GM13977 (cell line): ENCODE measurements around the gene PDE4D.

Source experiments
- DNase-seq: peaks from one replicate; pipeline ENCODE4 v3.0.0; 2012; ENCODE audit warnings: low spot score
- in situ Hi-C: fragments of 300-500 bp; cut with MboI; formaldehyde crosslinking; loops from one replicate; pipeline ENCODE4 v1.12.0; 2022; ENCODE audit warnings: low sequenced_read_pairs, low pct_unique_long_range_greater_than_20kb, mixed read lengths, inconsistent platforms; ENCODE audit not compliant: unreplicated experiment
- TF ChIP-seq, protein P1 (sequence below): IDR thresholded peaks from 2 replicates; pipeline ENCODE4 v1.5.1; 2012; ENCODE audit warnings: mild to moderate bottlenecking, control low read depth; ENCODE audit not compliant: insufficient read depth; ENCODE audit errors: extremely low read depth, missing control alignments

PDE4D gene

DNA sequence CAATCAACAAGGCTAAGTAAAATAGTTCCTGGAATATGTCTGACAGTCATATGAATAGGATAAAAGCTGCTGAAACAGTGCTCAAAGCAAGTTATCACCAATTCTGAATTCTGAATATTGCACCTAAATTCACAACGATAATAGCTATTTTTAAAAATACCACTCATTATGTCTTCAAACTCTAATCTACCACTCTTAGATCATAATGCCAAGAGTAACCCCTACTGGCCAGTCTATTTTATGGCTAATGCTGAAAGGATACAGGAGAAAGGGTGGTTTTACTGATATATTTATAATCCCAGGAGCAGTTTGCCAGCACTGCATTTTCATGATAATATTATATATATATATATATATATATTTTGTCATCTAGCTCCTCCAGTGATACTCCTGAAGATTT is 232.8 kb downstream of the PDE4D start:
- in situ Hi-C loops, result loop anchor here (25.0 kb wide), 1 partner anchor 148 kb away; no protein-coding TSS in a partner anchor
- DNase-seq, result peak; percentile 26
- TF ChIP-seq, protein P1, sequence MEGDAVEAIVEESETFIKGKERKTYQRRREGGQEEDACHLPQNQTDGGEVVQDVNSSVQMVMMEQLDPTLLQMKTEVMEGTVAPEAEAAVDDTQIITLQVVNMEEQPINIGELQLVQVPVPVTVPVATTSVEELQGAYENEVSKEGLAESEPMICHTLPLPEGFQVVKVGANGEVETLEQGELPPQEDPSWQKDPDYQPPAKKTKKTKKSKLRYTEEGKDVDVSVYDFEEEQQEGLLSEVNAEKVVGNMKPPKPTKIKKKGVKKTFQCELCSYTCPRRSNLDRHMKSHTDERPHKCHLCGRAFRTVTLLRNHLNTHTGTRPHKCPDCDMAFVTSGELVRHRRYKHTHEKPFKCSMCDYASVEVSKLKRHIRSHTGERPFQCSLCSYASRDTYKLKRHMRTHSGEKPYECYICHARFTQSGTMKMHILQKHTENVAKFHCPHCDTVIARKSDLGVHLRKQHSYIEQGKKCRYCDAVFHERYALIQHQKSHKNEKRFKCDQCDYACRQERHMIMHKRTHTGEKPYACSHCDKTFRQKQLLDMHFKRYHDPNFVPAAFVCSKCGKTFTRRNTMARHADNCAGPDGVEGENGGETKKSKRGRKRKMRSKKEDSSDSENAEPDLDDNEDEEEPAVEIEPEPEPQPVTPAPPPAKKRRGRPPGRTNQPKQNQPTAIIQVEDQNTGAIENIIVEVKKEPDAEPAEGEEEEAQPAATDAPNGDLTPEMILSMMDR, result peak; percentile 46

DNA sequence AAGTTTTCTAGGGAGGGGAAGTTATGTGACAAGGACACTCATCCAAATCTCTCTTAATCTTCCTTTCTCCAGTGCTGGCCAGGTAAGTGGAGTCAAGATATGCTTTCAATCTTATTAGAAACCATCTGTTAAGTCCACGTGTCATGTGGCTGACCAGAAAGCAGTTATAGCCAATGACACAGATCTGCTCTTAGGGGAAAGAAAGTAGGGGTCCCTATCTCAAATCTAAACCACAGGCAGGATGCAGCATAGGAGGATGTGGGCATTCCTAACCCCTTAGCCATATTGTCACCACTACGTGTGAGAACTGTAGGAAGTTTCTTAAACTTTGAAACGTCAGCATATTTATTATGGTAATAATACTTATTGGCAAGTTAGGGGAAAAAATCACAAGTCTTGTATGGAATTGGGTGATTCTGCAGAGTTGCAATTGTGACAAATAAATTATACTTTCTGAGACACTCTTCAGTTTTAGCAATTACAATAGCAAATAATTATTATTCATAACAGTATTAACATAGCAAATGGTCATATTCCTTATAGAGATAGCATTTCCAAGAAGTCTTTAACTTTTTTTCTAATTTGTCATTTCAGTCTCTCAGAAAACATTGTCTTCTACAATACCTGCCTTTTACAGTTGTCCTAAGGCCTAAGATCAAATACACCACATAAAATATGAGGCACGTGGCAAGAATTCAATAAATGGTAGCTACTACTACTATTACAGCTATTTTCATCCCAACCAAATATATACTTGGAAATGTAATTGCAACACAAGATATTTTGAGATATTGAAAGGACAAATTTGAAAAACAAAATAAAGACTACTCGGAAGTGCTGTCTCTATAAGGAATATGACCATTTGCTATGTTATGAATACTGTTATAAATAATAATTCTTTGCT is 236.9 kb downstream of the PDE4D start:
- TF ChIP-seq, protein P1, result no peak

DNA sequence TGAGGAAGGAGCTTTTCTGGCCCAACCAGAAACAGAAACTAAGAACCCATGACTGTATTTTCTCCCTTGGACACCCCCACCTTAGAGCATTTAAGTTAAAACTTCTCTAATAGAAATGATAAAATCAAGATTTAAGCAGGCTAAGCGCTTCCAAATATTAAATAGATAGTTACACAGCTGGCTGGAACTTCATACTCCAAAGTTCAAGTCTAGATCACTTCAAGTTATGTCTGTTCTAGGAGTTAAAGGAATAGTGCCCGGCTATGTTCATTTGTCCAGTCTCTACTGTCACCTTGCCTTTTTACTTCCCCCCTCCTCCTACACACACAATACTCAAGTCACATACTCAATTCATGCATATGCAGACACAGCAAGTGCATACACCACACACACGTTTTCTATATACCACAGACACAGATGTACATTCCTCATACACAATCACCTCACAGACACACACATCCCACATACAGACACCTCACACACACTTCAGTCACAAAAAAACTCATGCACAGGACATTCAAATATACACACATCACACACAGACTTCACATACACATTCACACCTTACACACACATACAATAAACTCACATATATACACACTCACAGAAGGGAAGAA is 237.7 kb downstream of the PDE4D start:
- no peak for DNase-seq
- TF ChIP-seq, protein P1, result no peak
- in situ Hi-C loops, result loop anchor here (25.0 kb wide), 1 partner anchor 144 kb away; no protein-coding TSS in a partner anchor

More for the DNA sequence above, 236.9 kb downstream of the PDE4D start:
- no peak for DNase-seq
- in situ Hi-C loops, result loop anchor here (25.0 kb wide), 1 partner anchor 144 kb away; no protein-coding TSS in a partner anchor

DNA sequence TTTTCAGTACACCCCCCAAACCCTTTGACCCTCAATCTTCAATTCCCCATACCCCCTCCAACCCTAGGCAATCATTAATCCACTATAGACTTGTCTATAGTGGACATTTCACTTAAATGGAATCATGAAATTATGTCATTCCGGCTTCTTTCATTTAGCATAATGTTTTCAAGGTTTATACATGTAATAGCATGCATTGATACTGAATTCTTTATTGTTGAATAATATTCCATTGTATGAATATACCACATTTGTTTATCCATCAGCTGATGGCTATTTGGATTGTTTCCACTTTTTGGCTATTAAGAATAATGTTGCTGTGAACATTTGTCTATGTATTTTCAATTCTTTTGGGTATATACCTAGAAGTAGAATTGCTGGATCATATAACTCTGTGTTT is 238.8 kb downstream of the PDE4D start:
- no peak for DNase-seq
- in situ Hi-C loops, result loop anchor here (25.0 kb wide), 1 partner anchor 142 kb away; no protein-coding TSS in a partner anchor
- TF ChIP-seq, protein P1, result no peak

DNA sequence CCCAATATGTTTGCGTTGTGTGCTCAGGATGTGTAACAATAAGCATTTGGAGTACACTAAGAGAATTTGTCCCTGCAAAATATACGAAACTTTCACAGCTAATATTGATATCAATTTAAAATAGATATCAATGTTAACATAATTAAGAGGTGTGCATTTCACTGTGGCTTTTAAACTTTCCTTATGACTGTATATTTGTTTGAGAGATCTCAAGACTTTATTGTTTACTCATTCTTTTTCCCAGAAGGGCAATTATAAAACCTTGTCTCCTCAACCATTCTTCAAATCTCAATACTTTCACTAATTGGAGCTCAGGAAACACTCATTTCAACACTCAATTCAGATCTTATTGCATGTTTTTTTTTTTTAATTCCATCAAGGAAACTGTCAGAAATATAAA is 241.1 kb downstream of the PDE4D start:
- DNase-seq, result no peak
- in situ Hi-C loops, result loop anchor here (25.0 kb wide), 1 partner anchor 140 kb away; no protein-coding TSS in a partner anchor

More for the DNA sequence above, 241.1 kb downstream of the PDE4D start:
- TF ChIP-seq, protein P1, result no peak
